Non-pigmented ciliary epithelial cell (primary cell): ENCODE measurements around the gene ADAMTSL1.
A peak's percentile ranks its signal among the peaks of the same experiment; 100 is the strongest.

Experiments used
- DNase-seq: peaks from one replicate; pipeline ENCODE4 v3.0.0-alpha.2; 2010; ENCODE audit warnings: low read depth

Gene ADAMTSL1

DNA sequence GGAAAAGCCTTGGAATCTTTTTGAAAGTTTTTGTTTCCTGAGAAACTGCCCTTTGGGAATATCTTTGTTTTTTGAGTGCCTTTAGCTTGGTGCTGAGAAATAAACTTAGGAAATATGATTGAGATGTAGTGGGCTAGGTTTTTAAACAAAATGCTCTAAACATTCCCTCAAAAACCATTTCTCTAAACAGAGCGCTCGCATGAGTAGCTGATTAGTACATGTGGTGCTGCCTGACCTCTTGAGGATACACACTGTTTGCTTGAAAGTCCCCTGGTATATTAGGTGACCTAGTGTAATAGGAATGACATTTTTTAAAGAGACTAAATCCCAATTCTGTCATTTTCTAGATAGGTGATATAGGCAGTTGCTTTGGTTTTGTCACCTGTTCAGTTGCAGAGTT lies 132.3 kb downstream of the ADAMTSL1 start:
- peak; percentile 15 for DNase-seq

GRCh38 chr9:18606846-18607245 lies 132.9 kb downstream of the ADAMTSL1 start:
- peak; percentile 30 for DNase-seq

DNA sequence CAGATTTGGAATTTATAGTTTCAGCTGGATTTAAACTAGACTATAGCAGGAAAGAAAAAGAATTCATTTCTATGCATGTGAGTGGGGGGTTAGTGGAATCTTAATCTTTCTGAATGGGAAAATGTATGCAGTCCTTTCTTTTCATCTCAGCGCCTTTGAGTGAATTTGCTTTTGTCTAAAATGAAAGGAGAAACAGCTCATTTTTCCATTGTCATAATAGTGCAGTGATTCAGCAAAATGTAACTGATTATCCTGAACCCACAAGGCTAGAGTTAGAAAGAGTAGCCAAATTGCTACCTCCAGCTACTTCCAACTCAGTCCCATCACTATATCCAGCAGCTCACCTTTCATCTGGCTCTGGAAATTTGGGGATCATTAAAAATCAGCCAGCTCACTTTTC lies 134.4 kb downstream of the ADAMTSL1 start:
- DNase-seq: no peak

DNA sequence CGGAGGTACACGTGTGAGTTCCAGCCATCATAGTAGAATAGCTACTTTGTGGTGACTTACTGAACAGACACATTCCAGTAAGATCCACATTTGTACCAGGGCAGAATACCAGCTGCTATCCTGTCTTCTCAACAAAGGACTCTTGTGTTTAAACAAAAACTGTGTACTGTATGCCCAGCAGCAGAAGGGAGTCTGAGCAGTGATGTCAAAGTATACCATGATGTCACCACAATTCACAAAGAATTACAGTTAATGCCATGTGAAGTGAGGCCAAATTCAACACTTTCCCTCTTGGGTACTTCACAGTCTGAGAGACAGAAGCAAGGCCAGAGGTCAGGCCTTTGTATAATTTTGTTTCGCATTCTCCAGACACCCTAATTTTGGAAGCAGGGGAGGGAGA lies 137.0 kb downstream of the ADAMTSL1 start:
- no peak for DNase-seq

- DNase-seq: no peak
Measured at GRCh38 chr9:18611971-18612370, 138.0 kb downstream of the ADAMTSL1 start.

- DNase-seq: no peak
Measured at GRCh38 chr9:18614116-18614515, 140.2 kb downstream of the ADAMTSL1 start.

DNA sequence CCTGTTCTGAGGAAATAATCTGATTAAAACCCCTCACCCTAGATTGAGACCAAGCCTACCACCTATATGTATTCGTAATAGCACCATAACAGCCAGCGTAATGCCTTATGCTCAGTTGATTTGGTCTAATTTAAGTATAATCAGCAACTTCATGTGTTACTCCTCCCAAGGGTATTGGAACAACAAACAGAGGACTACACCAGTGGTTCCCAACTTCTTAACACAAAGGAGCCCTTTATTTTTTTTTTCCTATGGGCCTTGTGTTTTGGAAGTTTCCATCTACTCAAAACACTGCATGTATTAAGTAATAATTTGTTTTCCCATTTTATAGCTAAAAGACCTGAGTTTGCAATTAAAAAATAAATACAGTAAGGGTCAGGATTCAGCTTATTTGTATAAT lies 140.7 kb downstream of the ADAMTSL1 start:
- DNase-seq: no peak

DNA sequence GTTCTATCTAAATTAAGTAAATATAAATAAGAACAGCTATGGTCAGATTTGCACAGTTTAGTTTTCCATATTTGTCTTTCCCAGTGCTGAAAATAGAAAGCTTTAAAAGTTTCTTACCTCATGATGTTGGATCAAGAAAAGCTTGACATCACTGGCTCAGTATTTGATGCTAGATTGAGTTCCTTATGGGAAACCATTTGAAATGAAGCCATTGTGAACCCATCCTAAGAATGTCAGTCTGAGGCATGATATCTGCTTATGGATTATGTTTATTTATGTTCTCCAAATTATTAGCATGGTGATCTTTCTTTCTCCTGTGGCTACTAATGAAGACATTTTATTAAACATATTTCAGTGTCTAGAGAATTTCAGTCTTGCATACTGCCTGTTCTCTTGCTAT lies 143.0 kb downstream of the ADAMTSL1 start:
- DNase-seq: no peak

GRCh38 chr9:18617759-18618158 lies 143.8 kb downstream of the ADAMTSL1 start:
- DNase-seq: no peak

DNA sequence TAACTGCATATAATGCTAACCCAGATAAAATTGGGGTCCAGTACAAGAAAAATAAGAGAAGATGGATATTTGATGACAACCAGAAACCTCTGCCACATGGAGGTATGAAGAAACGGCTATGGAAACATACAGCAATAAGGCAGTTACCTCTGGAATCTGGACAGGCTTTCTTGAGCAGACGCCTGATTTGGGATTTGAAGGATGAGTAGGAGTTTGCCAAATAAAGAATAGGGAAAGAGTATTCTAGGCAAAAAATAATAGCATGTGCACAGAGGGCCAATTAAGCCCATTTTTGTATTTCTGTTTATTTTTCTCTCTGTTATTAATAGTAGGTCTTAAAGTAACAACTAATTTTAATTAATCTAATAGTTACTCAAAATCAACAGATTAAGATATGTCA lies 144.9 kb downstream of the ADAMTSL1 start:
- DNase-seq: no peak

- no peak for DNase-seq
Measured at GRCh38 chr9:18622186-18622836, 148.4 kb downstream of the ADAMTSL1 start.

- DNase-seq: no peak
Measured at GRCh38 chr9:18623221-18624079, 149.5 kb downstream of the ADAMTSL1 start.

DNA sequence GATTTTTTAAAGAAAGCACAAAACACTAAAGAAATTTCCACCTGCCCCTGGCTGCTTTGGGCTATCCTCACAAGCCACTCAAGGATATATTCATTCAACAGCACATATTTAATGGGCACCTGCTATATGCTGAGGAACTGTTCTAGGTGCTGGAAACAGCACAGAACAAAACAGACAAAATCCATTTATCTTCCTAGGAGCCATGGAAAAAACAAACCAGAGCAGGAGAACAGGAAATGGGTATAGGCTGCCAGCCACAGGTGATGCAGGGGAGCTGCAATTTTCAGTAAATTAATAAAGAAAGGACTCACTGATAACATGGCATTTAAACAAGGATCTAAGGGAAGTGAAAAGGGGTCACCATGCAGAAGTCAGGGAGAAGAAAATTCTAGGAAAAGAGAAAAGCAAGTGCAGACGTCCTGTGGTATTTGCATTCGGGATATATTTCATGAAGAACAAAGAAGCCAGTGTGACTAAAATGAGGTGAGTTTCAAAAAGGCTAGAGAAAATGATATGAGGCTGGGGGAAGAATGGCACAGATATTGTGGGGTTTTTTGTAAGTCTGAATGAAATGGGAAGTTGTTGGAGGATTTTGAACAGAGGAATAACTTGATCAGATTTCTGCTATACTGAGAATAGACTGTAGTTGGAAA lies 152.2 kb downstream of the ADAMTSL1 start:
- no peak for DNase-seq

DNA sequence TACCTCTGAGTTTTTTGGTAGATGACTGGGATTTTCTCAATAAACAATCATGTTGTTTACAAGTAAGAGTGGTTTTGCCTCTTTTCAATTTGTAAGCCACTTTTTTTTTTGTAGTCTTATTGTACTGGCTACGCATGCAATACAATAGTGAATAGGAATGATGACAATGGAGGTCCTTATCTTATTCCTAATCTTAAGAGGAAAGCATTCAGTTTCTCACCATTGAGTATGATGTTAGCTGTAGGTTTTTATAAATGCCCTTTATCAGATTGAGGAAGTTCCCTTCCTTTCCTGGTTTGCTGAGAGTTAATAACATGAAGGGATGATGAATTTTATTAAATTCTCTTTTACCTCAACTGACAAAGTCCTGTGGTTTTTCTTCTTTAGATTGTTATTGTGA lies 155.2 kb downstream of the ADAMTSL1 start:
- no peak for DNase-seq

- DNase-seq: peak; percentile 87
Measured at GRCh38 chr9:18632632-18633403, 158.9 kb downstream of the ADAMTSL1 start.

DNA sequence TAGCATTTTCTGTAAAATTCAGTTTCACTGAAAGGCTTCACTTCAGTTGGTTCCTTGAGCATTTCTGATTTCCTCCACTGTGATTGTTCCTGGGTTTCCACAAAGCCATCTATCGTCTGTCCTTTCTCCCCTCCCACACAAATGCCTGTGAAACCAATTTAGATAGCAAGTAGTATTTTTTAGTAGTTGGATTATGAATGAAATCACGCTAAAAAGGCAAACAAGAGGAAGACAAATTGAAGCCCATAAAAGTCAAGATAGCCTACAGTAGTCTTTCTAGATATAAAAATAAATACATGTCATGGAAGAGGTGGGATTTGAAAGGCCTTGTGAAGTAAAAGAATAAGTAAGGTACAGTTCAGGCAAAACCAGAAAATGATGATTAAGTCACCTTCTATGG lies 162.8 kb downstream of the ADAMTSL1 start:
- DNase-seq: no peak

- DNase-seq: no peak
Measured at GRCh38 chr9:18638371-18639249, 164.7 kb downstream of the ADAMTSL1 start.

GRCh38 chr9:18639911-18640310 lies 166.0 kb downstream of the ADAMTSL1 start:
- no peak for DNase-seq

GRCh38 chr9:18658804-18659705 lies 185.1 kb downstream of the ADAMTSL1 start:
- DNase-seq: peak; percentile 27

DNA sequence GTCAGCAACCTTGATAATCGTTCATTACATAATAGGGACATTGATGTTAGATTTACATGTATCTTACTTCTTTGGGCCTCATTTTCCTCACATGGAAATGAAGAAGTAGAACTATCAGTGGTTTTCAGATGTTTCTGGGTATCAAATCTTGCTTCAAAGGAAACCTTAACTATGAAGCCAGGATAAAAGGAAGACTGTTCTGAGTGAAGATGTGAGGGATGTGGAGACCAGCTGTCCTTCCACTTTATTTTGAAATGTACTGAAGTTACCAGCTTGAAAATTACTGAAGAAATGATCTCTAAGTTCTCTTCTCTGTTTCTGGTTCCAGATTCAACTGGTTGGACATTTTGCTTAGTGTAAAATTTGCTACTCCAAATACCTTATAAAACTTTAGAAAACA lies 186.0 kb downstream of the ADAMTSL1 start:
- DNase-seq: no peak
